Ovary (tissue), 9 donors: Measurements from ENCODE around the gene ABCC4. TPM values are rescaled to one million over a fixed set of nuclear protein-coding genes. Genes with fewer than 3 reads are reported as not detected.

Experiments used
- DNase-seq, 5 donors: peaks; one replicate each; pipeline ENCODE4 v3.0.0-alpha.2; 2019 to 2020
- H3K27ac ChIP-seq, 2 donors: fragments of 200-600 bp; one replicate each; pipeline versions ENCODE4 v1.5.1 to v1.8.0; 2019 to 2022
- H3K27me3 ChIP-seq: fragments of 200-600 bp; one replicate; pipeline ENCODE4 v1.8.0; 2022
- H3K36me3 ChIP-seq: fragments of 200-600 bp; sonication (generic); one replicate; pipeline ENCODE4 v1.5.1; 2019
- H3K4me1 ChIP-seq: one replicate; pipeline ENCODE4 v1.8.1; 2013; ENCODE audit warnings: mild to moderate bottlenecking, moderate library complexity; ENCODE audit not compliant: insufficient read depth
- H3K4me3 ChIP-seq: fragments of 200-600 bp; sonication (generic); one replicate; pipeline ENCODE4 v1.5.1; 2017
- H3K9me3 ChIP-seq, 2 donors: fragments of 200-600 bp in 1 of 2; sonication (generic) in 1 of 2; one replicate each; pipeline versions ENCODE4 v1.5.1 to v1.8.1; 2013 to 2019; ENCODE audit warnings: mild to moderate bottlenecking in 1 of 2, moderate library complexity in 1 of 2
- EP300 ChIP-seq: sonication (generic); formaldehyde crosslinking; IDR thresholded peaks from one replicate; pipeline ENCODE4 v1.6.1; 2017; ENCODE audit warnings: antibody characterized with exemption
- POLR2A ChIP-seq: fragments of 450-650 bp; IDR thresholded peaks from one replicate; pipeline ENCODE4 v1.6.1; 2017; ENCODE audit warnings: antibody characterized with exemption, mild to moderate bottlenecking, moderate library complexity
- WGBS, 3 donors: extraction: QIAGEN DNeasy Blood & Tissue Kit in 1 of 3; methylation state at CpG; one replicate each; pipeline versions ENCODE4 v1.1.5 to v1.1.7; 2013 to 2017; 5-methylcytosine and 5-hydroxymethylcytosine counted together
- intact Hi-C, 4 donors: fragments of 100-400 bp; cut with DNase I; formaldehyde crosslinking; loops; one replicate each; pipeline versions ENCODE4 v1.11.0 to v1.15.1; 2022 to 2023
- polyA plus RNA-seq, 2 donors: library from polyadenylated mRNA; stranded (reverse); fragments of 200-250 nt in 1 of 2; fragments of 350-450 nt in 1 of 2; fragmentation: Illumina TruSeq in 1 of 2; extraction: RNeasy Lipid Tissue Mini Kit (QIAGEN cat#74804) in 1 of 2; gene quantifications; one replicate each; pipeline ENCODE4 v1.2.3, GENCODE V29; 2013 to 2014
- total RNA-seq, 7 donors: library from RNA; depleted of rRNA in 2 of 7; stranded (reverse); fragments of >200 nt in 2 of 7; fragmentation: NEBNext Ultra II Directional in 3 of 7; extraction: Animal tissue kit (Norgen Biotek cat#: 25700) in 3 of 7; gene quantifications; one replicate each; pipeline versions ENCODE4 v1.1.0 to v1.2.4, GENCODE V29; 2016 to 2023
- TF ChIP-seq, protein P1 (sequence below), 3 donors: fragments of 450-650 bp in 2 of 3; fragments of 200-600 bp in 1 of 3; IDR thresholded peaks; one replicate each; pipeline versions ENCODE4 v1.5.1 to v1.8.0; 2016 to 2022; ENCODE audit warnings: antibody characterized with exemption in 3 of 3, mild to moderate bottlenecking in 1 of 3
- donor health status: DM: no; HTN: no; CAD: no; lungs with moderate emphysema.
- donor health status: DM: no; HTN: no; CAD: no.
- donor health status: Bipolar disorder and iron deficiency.
- donor health status: DM: yes; HTN: yes; CAD: no.
- donor health status: DM: no; HTN: no; CAD: no.
- donor health status: DM: yes; HTN: yes; CAD: no.

ABCC4 gene
- total and polyA plus RNA-seq, 9 donors = 6.1 to 28.5 (median 11.5) TPM

- WGBS, 3 donors = 86 to 91% (median 88%) methylated on average over 4 of the region's 4 CpGs
- no peak overlapping the region for H3K4me3 ChIP-seq
- no peaks in the 10 kb centered on the region for H3K36me3 ChIP-seq
- intact Hi-C loops = no loop called here
- H3K27me3 ChIP-seq = no peaks in the 10 kb centered on the region
- TF ChIP-seq EP300 = no peak
- TF ChIP-seq, protein P1, sequence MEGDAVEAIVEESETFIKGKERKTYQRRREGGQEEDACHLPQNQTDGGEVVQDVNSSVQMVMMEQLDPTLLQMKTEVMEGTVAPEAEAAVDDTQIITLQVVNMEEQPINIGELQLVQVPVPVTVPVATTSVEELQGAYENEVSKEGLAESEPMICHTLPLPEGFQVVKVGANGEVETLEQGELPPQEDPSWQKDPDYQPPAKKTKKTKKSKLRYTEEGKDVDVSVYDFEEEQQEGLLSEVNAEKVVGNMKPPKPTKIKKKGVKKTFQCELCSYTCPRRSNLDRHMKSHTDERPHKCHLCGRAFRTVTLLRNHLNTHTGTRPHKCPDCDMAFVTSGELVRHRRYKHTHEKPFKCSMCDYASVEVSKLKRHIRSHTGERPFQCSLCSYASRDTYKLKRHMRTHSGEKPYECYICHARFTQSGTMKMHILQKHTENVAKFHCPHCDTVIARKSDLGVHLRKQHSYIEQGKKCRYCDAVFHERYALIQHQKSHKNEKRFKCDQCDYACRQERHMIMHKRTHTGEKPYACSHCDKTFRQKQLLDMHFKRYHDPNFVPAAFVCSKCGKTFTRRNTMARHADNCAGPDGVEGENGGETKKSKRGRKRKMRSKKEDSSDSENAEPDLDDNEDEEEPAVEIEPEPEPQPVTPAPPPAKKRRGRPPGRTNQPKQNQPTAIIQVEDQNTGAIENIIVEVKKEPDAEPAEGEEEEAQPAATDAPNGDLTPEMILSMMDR (IDR thresholded peaks at IDR 0.05) = no peak
- no peak for DNase-seq
- H3K4me1 ChIP-seq = no peaks in the 10 kb centered on the region
- H3K9me3 ChIP-seq = no peaks in the 10 kb centered on the region
- H3K27ac ChIP-seq = no peak overlapping the region
Observed at GRCh38 chr13:95030821-95031343, 270.4 kb downstream of the ABCC4 start.

- Histone ChIP-seq H3K36me3 (no peaks in the 10 kb centered on the region), H3K4me1 (no peaks in the 10 kb centered on the region), H3K9me3 (no peaks in the 10 kb centered on the region), H3K27ac (no peak overlapping the region), H3K4me3 (no peak overlapping the region), H3K27me3 (no peaks in the 10 kb centered on the region)
- intact Hi-C loops = no loop called here
- TF ChIP-seq EP300 (no peak), POLR2A (no peak)
- TF ChIP-seq, protein P1 (IDR thresholded peaks at IDR 0.05) = no peak
- WGBS, 3 donors = 95 to 100% (median 97%) methylated on average over 3 of the region's 3 CpGs
- no peak for DNase-seq
Observed at GRCh38 chr13:95027638-95028037, 273.6 kb downstream of the ABCC4 start.

DNA sequence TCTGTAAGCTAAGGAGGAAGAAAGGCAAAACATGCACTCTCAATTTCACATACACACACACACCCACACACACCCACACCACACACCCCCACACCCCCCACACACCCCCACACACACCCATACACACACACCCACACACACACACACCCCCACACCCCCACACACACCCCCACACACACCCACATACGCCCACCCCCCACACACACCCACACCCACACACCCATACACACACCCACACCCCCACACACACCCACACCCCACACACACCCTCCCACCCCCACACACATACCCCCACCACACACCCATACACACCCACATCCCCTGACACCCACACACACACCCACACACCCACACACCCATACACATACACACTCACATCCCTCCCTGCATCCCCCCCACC, 276.1 kb downstream of the ABCC4 start:
- H3K36me3 ChIP-seq = no peaks in the 10 kb centered on the region
- no peak overlapping the region for H3K27ac ChIP-seq
- H3K27me3 ChIP-seq = no peaks in the 10 kb centered on the region
- intact Hi-C loops = no loop called here
- H3K9me3 ChIP-seq = no peaks in the 10 kb centered on the region
- TF ChIP-seq EP300 (no peak), POLR2A (no peak)
- TF ChIP-seq, protein P1 (IDR thresholded peaks at IDR 0.05) = no peak
- H3K4me1 ChIP-seq = no peaks in the 10 kb centered on the region
- DNase-seq = no peak
- H3K4me3 ChIP-seq = no peak overlapping the region
- WGBS, 3 donors = 80 to 85% (median 83%) methylated on average over 1 of the region's 1 CpG

GRCh38 chr13:95023405-95023804, 277.8 kb downstream of the ABCC4 start:
- no peaks in the 10 kb centered on the region for H3K9me3 ChIP-seq
- no peaks in the 10 kb centered on the region for H3K36me3 ChIP-seq
- TF ChIP-seq EP300 = no peak
- TF ChIP-seq, protein P1 (IDR thresholded peaks at IDR 0.05) = no peak
- 40 to 90% (median 87%) methylated on average over 4 of the region's 4 CpGs for WGBS, 3 donors
- intact Hi-C loops = no loop called here
- DNase-seq = no peak
- no peak overlapping the region for H3K27ac ChIP-seq
- H3K4me3 ChIP-seq = no peak overlapping the region
- no peaks in the 10 kb centered on the region for H3K27me3 ChIP-seq
- no peaks in the 10 kb centered on the region for H3K4me1 ChIP-seq
